Trophoblast cell (in vitro differentiated cells and primary cell): Measurements from ENCODE around the gene HNMT.

Experiments used
- DNase-seq, 2 donors: peaks; one replicate each; pipeline ENCODE4 v3.0.0-alpha.2; 2016
- H2AFZ ChIP-seq: 2 replicates; pipeline ENCODE4 v1.6.1; 2013; ENCODE audit warnings: low read length, moderate library complexity, mild to moderate bottlenecking; ENCODE audit not compliant: insufficient read depth, poor library complexity
- H2AK5ac ChIP-seq: 2 replicates; pipeline ENCODE4 v1.6.1; 2013; ENCODE audit warnings: mild to moderate bottlenecking, low read length
- H2BK120ac ChIP-seq: 2 replicates; pipeline ENCODE4 v1.6.1; 2013; ENCODE audit warnings: low read length, mild to moderate bottlenecking, moderate library complexity; ENCODE audit not compliant: insufficient read depth, poor library complexity
- H2BK12ac ChIP-seq: 2 replicates; pipeline ENCODE4 v1.6.1; 2013; ENCODE audit warnings: mild to moderate bottlenecking, low read length, moderate library complexity
- H2BK5ac ChIP-seq: 2 replicates; pipeline ENCODE4 v1.6.1; 2013; ENCODE audit warnings: low read length, low read depth, moderate library complexity, mild to moderate bottlenecking; ENCODE audit not compliant: poor library complexity
- H3K14ac ChIP-seq: 2 replicates; pipeline ENCODE4 v1.6.1; 2013; ENCODE audit warnings: mild to moderate bottlenecking, low read length
- H3K18ac ChIP-seq: 2 replicates; pipeline ENCODE4 v1.6.1; 2013; ENCODE audit warnings: mild to moderate bottlenecking, low read length
- H3K23ac ChIP-seq: 2 replicates; pipeline ENCODE4 v1.6.1; 2013; ENCODE audit warnings: low read length
- H3K27ac ChIP-seq: 2 replicates; pipeline ENCODE4 v1.5.1; 2013; ENCODE audit warnings: low read depth, mild to moderate bottlenecking, inconsistent platforms, low read length, moderate library complexity
- H3K27me3 ChIP-seq: 2 replicates; pipeline ENCODE4 v1.6.1; 2013; ENCODE audit warnings: inconsistent platforms, mild to moderate bottlenecking, low read length, moderate library complexity; ENCODE audit not compliant: insufficient read depth
- H3K36me3 ChIP-seq, 2 experiments: 1 replicate in 1 of 2; 2 replicates in 1 of 2; pipeline ENCODE4 v1.6.1; 2013; ENCODE audit warnings: low read length in 2 of 2, mild to moderate bottlenecking in 2 of 2, moderate library complexity in 1 of 2; ENCODE audit not compliant: insufficient read depth in 2 of 2, control insufficient read depth in 1 of 2
- H3K4ac ChIP-seq: 2 replicates; pipeline ENCODE4 v1.6.1; 2013; ENCODE audit warnings: low read depth, mild to moderate bottlenecking, low read length, moderate library complexity
- H3K4me1 ChIP-seq, 2 experiments: 1 replicate in 1 of 2; 2 replicates in 1 of 2; pipeline ENCODE4 v1.6.1; 2013; ENCODE audit warnings: low read length in 2 of 2, mild to moderate bottlenecking in 2 of 2, moderate library complexity in 1 of 2; ENCODE audit not compliant: insufficient read depth in 2 of 2, control insufficient read depth in 1 of 2
- H3K4me2 ChIP-seq: 2 replicates; pipeline ENCODE4 v1.6.1; 2013; ENCODE audit warnings: inconsistent platforms, mild to moderate bottlenecking, low read length, moderate library complexity
- H3K4me3 ChIP-seq: 2 replicates; pipeline ENCODE4 v1.5.1; 2013; ENCODE audit warnings: mild to moderate bottlenecking, low read depth, low read length, inconsistent platforms
- H3K79me1 ChIP-seq: one replicate; pipeline ENCODE4 v1.6.1; 2013; ENCODE audit warnings: low read length
- H3K79me2 ChIP-seq: 2 replicates; pipeline ENCODE4 v1.6.1; 2013; ENCODE audit warnings: low read length, mild to moderate bottlenecking; ENCODE audit not compliant: control insufficient read depth, insufficient read depth, poor library complexity
- H3K9ac ChIP-seq: 2 replicates; pipeline ENCODE4 v1.6.1; 2013; ENCODE audit warnings: mild to moderate bottlenecking, low read length
- H3K9me3 ChIP-seq: 2 replicates; pipeline ENCODE4 v1.6.1; 2013; ENCODE audit warnings: low read depth, mild to moderate bottlenecking, control low read depth, inconsistent platforms, low read length; ENCODE audit not compliant: insufficient read depth
- H4K12ac ChIP-seq: 2 replicates; pipeline ENCODE4 v1.6.1; 2013; ENCODE audit warnings: low read depth, mild to moderate bottlenecking, low read length, moderate library complexity
- H4K8ac ChIP-seq: 2 replicates; pipeline ENCODE4 v1.6.1; 2013; ENCODE audit warnings: low read depth, mild to moderate bottlenecking, low read length, moderate library complexity
- H4K91ac ChIP-seq: one replicate; pipeline ENCODE4 v1.6.1; 2013; ENCODE audit warnings: low read depth, mild to moderate bottlenecking, low read length, moderate library complexity
- WGBS: extraction: QIAGEN DNeasy Blood & Tissue Kit; methylation state at CpG from one replicate; pipeline ENCODE4 v1.1.7; 2013; ENCODE audit warnings: missing lambda C conversion rate; ENCODE audit not compliant: insufficient read length, insufficient coverage; ENCODE audit errors: extremely low coverage; 5-methylcytosine and 5-hydroxymethylcytosine counted together

Gene HNMT

GRCh38 chr2:137973280-137973679 is 9.0 kb downstream of the HNMT start:
- Histone ChIP-seq H3K4me2 (no peak overlapping the region), H2BK120ac (no peak overlapping the region), H4K12ac (no peak overlapping the region), H3K4me3 (no peak overlapping the region), H4K8ac (no peak overlapping the region), H2BK5ac (no peak overlapping the region), H3K23ac (no peak overlapping the region), H3K14ac (no peak overlapping the region), H3K18ac (no peak overlapping the region), H3K36me3 (peaks cover 0 to 6% of the 10 kb centered on the region in 2 experiments), H3K9me3 (no peaks in the 10 kb centered on the region), H2AK5ac (no peak overlapping the region), H3K9ac (no peak overlapping the region), H4K91ac (no peak overlapping the region), H3K4ac (no peak overlapping the region), H3K27ac (peak overlapping the region; percentile 3), H3K79me1 (peaks cover 7% of the 10 kb centered on the region), H3K4me1 (peaks cover 3 to 8% of the 10 kb centered on the region in 2 experiments), H2BK12ac (no peak overlapping the region), H2AFZ (no peak overlapping the region), H3K27me3 (no peaks in the 10 kb centered on the region), H3K79me2 (no peaks in the 10 kb centered on the region)
- peak in 1 of 2 donors; percentile 22 for DNase-seq

GRCh38 chr2:137975280-137976271 is 11.3 kb downstream of the HNMT start:
- Histone ChIP-seq H3K79me2 (no peaks in the 10 kb centered on the region), H4K91ac (peak overlapping the region; percentile 63), H2AK5ac (no peak overlapping the region), H3K14ac (no peak overlapping the region), H2BK5ac (peak overlapping the region; percentile 58), H3K27ac (peak overlapping the region; percentile 82), H3K18ac (no peak overlapping the region), H3K27me3 (no peaks in the 10 kb centered on the region), H2BK12ac (peak overlapping the region; percentile 58), H3K36me3 (peaks cover 0 to 6% of the 10 kb centered on the region in 2 experiments), H3K23ac (no peak overlapping the region), H3K4me3 (no peak overlapping the region), H4K8ac (peak overlapping the region; percentile 65), H4K12ac (no peak overlapping the region), H2BK120ac (peak overlapping the region; percentile 4), H3K9me3 (no peaks in the 10 kb centered on the region), H3K79me1 (peaks cover 7% of the 10 kb centered on the region), H3K4me2 (peak overlapping the region; percentile 30), H3K9ac (no peak overlapping the region), H3K4ac (peak overlapping the region; percentile 40), H2AFZ (no peak overlapping the region), H3K4me1 (peaks cover 3 to 8% of the 10 kb centered on the region in 2 experiments)
- WGBS: no CpG with 5 or more reads among the region's 8 CpGs
- peak in 1 of 2 donors; percentile 81 for DNase-seq

- no peak overlapping the region for H2BK12ac ChIP-seq
- H2AK5ac ChIP-seq: no peak overlapping the region
- no peak overlapping the region for H3K4ac ChIP-seq
- WGBS: no CpG with 5 or more reads among the region's 3 CpGs
- peak in 1 of 2 donors; percentile 68 for DNase-seq
- no peaks in the 10 kb centered on the region for H3K27me3 ChIP-seq
- no peak overlapping the region for H3K18ac ChIP-seq
- H3K79me1 ChIP-seq: peaks cover 7% of the 10 kb centered on the region
- no peaks in the 10 kb centered on the region for H3K9me3 ChIP-seq
- no peak overlapping the region for H4K12ac ChIP-seq
- no peak overlapping the region for H3K23ac ChIP-seq
- H2BK5ac ChIP-seq: no peak overlapping the region
- no peak overlapping the region for H2BK120ac ChIP-seq
- H3K14ac ChIP-seq: no peak overlapping the region
- no peak overlapping the region for H2AFZ ChIP-seq
- H4K91ac ChIP-seq: no peak overlapping the region
- peaks cover 3 to 8% of the 10 kb centered on the region in 2 experiments for H3K4me1 ChIP-seq
- H4K8ac ChIP-seq: no peak overlapping the region
- H3K36me3 ChIP-seq: peaks cover 0 to 3% of the 10 kb centered on the region in 2 experiments
- H3K27ac ChIP-seq: peak overlapping the region; percentile 17
- no peak overlapping the region for H3K9ac ChIP-seq
- H3K4me3 ChIP-seq: no peak overlapping the region
- no peaks in the 10 kb centered on the region for H3K79me2 ChIP-seq
- no peak overlapping the region for H3K4me2 ChIP-seq
Observed at GRCh38 chr2:137976274-137976673, 12.0 kb downstream of the HNMT start.

- Histone ChIP-seq H3K27ac (no peak overlapping the region), H2AK5ac (no peak overlapping the region), H3K4ac (no peak overlapping the region), H3K14ac (no peak overlapping the region), H3K27me3 (no peaks in the 10 kb centered on the region), H4K8ac (no peak overlapping the region), H3K79me1 (peaks cover 10% of the 10 kb centered on the region), H3K9ac (no peak overlapping the region), H3K36me3 (peaks cover 0 to 2% of the 10 kb centered on the region in 2 experiments), H3K18ac (no peak overlapping the region), H4K12ac (no peak overlapping the region), H4K91ac (no peak overlapping the region), H2BK120ac (no peak overlapping the region), H3K23ac (no peak overlapping the region), H3K9me3 (no peaks in the 10 kb centered on the region), H3K79me2 (no peaks in the 10 kb centered on the region), H3K4me3 (no peak overlapping the region), H3K4me1 (peaks cover 3 to 10% of the 10 kb centered on the region in 2 experiments), H3K4me2 (no peak overlapping the region), H2AFZ (no peak overlapping the region), H2BK5ac (no peak overlapping the region), H2BK12ac (no peak overlapping the region)
- no peak for DNase-seq
Observed at GRCh38 chr2:137977790-137978189, 13.5 kb downstream of the HNMT start.
